Fibroblast of the aortic adventitia (primary cell): ENCODE measurements around the gene THEM4. TPM values are rescaled to one million over a fixed set of nuclear protein-coding genes. Genes with fewer than 3 reads are reported as not detected.
A peak's percentile ranks its signal among the peaks of the same experiment; 100 is the strongest.
"Not testable (repeated sequence)": the region's sequence is repeated elsewhere in the genome, so short reads cannot be mapped to it uniquely, and the experiment has no call there.

Experiments used
- DNase-seq: peaks from one replicate; pipeline ENCODE4 v3.0.0-alpha.2; 2010; ENCODE audit warnings: low read depth
- H3K4me3 ChIP-seq: 2 replicates; pipeline ENCODE4 v1.5.1; 2011; ENCODE audit warnings: low read depth, mild to moderate bottlenecking, control low read depth, low read length, moderate library complexity
- total RNA-seq: library from RNA; depleted of rRNA; stranded (reverse); fragments of >200 nt; gene quantifications from 2 replicates; pipeline ENCODE4 v1.2.3, GENCODE V29; 2012; ENCODE audit warnings: low replicate concordance
- TF ChIP-seq, protein P1 (sequence below): IDR thresholded peaks from 2 replicates; pipeline ENCODE4 v1.5.1; 2011; ENCODE audit warnings: mild to moderate bottlenecking, low read length, control low read depth, inconsistent platforms; ENCODE audit not compliant: insufficient read depth

Gene THEM4
- total RNA-seq, 1 donor: 18.3 TPM

DNA sequence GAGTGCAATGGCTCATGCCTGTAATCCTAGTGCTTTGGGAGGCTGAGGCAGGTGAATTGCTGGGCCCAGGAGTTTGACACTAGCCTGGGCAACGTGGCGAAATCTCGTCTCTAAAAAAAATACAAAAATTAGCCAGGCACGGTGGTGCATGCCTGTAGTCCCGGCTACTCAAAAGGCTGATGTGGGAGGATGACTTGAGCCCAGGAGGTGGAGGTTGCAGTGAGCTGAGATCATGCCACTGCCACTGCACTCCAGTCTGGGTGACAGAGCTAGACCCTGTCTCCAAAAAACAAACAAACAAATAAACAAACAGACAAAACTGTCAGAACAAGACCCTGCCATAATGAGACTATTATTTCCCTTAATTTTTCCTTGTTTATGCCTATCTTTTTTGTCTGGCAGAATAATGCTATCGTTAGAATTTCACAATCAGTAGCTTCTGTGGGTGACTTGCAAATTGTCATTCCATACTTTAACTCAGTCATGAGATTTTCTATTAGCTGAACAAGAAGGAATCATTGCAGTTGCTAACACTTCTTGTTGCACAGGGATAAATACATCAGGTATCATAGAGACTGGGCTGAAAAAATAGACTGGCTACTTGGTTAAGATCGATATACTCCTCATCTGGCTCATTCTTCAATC lies 7.5 kb upstream of the THEM4 start:
- TF ChIP-seq, protein P1, sequence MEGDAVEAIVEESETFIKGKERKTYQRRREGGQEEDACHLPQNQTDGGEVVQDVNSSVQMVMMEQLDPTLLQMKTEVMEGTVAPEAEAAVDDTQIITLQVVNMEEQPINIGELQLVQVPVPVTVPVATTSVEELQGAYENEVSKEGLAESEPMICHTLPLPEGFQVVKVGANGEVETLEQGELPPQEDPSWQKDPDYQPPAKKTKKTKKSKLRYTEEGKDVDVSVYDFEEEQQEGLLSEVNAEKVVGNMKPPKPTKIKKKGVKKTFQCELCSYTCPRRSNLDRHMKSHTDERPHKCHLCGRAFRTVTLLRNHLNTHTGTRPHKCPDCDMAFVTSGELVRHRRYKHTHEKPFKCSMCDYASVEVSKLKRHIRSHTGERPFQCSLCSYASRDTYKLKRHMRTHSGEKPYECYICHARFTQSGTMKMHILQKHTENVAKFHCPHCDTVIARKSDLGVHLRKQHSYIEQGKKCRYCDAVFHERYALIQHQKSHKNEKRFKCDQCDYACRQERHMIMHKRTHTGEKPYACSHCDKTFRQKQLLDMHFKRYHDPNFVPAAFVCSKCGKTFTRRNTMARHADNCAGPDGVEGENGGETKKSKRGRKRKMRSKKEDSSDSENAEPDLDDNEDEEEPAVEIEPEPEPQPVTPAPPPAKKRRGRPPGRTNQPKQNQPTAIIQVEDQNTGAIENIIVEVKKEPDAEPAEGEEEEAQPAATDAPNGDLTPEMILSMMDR: no peak
- H3K4me3 ChIP-seq: no peak overlapping the region
- no peak for DNase-seq

DNA sequence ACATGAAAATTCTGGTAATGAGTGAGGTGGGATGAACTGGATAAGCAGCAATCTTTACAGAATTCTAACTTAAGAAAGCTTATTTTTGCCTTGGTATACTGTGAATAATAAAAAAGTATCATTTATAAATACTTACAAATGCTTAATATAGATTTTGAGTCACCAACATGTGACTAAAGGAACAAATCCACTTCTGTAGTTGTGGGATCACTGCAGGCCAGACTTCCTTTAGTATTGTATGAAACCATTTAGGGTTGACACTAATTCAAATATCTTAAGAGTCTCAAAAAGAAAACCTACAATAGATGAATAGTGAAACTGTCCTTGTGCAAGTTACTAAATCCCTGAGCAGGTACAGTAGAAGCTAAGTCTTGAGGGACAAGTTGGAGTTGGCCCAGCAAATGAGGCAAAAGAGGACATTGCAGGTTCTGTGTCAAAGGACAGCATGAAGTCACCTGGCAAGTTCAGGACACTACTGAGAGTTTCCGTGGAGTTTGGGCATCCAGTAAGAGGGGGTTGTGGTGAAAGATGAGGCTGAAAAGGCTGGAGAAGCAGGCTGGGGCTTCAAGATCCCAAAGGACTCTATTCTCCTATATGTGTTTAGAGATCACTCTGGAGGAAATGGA lies 5.9 kb upstream of the THEM4 start:
- H3K4me3 ChIP-seq: no peak overlapping the region
- peak; percentile 17 for DNase-seq
- TF ChIP-seq, protein P1: no peak

GRCh38 chr1:151914076-151914475 lies 4.8 kb upstream of the THEM4 start:
- no peak for DNase-seq
- no peak overlapping the region for H3K4me3 ChIP-seq
- TF ChIP-seq, protein P1: no peak

GRCh38 chr1:151912973-151913372 lies 3.7 kb upstream of the THEM4 start:
- DNase-seq: no peak
- H3K4me3 ChIP-seq: no peak overlapping the region
- TF ChIP-seq, protein P1: no peak

GRCh38 chr1:151908228-151908691 lies 1.1 kb downstream of the THEM4 start:
- peak; percentile 39 for DNase-seq
- H3K4me3 ChIP-seq: peak overlapping the region; percentile 85
- TF ChIP-seq, protein P1: peak; percentile 33

- no peak overlapping the region for H3K4me3 ChIP-seq
- DNase-seq: no peak
- TF ChIP-seq, protein P1: no peak
These were observed 1.8 kb downstream of the THEM4 start for GRCh38 chr1:151907363-151908139.

DNA sequence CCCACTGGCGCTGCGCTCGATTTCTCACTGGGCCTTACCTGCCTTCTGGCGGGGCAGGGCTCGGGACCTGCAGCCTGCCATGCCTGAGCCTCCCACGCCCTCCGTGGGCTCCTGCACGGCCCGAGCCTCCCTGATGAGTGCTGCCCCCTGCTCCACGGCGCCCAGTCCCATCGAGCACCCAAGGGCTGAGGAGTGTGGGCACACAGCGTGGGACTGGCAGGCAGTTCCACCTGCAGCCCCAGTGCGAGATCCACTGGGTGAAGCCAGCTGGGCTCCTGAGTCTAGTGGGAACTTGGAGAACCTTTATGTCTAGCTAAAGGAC lies 3.0 kb downstream of the THEM4 start:
- not testable (repeated sequence) for DNase-seq, H3K4me3 ChIP-seq

GRCh38 chr1:151905443-151906323 lies 3.6 kb downstream of the THEM4 start:
- H3K4me3 ChIP-seq: not testable (repeated sequence)
- DNase-seq: peak; percentile 54
